Left lobe of liver (tissue), 2 donors: ENCODE data around the gene SLFNL1. TPM values are rescaled to one million over a fixed set of nuclear protein-coding genes. Genes with fewer than 3 reads are reported as not detected.

Experiments
- ATAC-seq: fragments of 200-7000 bp; cut with Tn5 transposase; one replicate; pipeline ENCODE4 v1.9.1; 2020; ENCODE audit warnings: mild to moderate bottlenecking, moderate library complexity
- DNase-seq: peaks from one replicate; pipeline ENCODE4 v3.0.0-alpha.2; 2020; ENCODE audit warnings: low spot score
- total RNA-seq: library from RNA; stranded (reverse); gene quantifications from one replicate; pipeline ENCODE4 v1.2.1, GENCODE V29; 2021
- donor health status: DM: no; HTN: no; CAD: no; lungs with moderate emphysema.
- donor health status: DM: no; HTN: yes; CAD: no.

Gene SLFNL1
- total RNA-seq, 1 donor from 2014 or later, result not detected

DNA sequence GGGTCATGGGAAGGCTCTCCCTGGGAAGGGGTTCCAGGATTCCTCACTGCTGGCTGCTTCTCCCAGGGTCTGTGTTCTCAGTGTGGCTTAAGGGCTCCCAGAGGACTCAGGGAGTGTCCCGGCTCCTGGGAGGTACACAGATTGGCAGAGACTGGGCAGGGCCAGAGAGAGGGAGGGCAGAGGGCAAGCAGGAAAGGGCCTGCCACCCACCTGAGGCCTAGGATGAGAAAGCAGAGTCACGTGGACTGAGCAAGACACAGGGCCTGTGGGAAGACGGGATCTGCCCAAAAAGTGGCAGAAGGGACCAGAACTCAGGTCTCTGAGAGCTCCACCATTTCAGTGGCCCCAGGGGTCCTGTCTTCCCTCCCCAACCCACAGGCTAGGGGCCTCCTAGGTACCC lies 871 bp downstream of the SLFNL1 start:
- ATAC-seq (peak; percentile 7), DNase-seq (no peak)

DNA sequence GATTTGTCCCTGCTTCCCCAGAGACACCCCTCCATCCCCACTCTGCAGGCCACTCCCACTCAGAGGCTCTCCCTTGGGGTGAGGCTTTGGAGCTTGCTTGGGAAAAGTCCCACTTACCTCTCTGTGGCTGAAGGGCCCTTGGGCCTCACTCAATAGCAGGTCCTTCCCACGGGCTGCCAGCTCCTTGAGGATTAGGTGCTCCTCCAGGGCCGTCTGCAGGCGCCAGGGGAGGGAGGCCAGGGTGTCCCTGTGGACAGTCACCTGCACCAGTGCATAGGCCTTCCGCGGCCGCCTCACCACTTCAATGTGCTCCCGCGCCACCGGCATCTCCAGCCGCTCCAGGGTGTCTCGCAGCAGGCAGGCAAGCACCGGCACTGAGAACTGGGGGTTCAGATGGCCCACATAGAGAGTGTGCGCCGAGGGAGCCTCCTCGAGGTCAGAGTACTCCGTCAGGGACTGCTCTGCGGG lies 1.4 kb downstream of the SLFNL1 start:
- ATAC-seq (no peak), DNase-seq (no peak)

- DNase-seq, result no peak
- ATAC-seq, result no peak
Observed at GRCh38 chr1:41019353-41019745, 2.2 kb downstream of the SLFNL1 start.

- no peak for DNase-seq
- ATAC-seq, result peak; percentile 0
Observed at GRCh38 chr1:41018018-41018410, 3.5 kb downstream of the SLFNL1 start.

DNA sequence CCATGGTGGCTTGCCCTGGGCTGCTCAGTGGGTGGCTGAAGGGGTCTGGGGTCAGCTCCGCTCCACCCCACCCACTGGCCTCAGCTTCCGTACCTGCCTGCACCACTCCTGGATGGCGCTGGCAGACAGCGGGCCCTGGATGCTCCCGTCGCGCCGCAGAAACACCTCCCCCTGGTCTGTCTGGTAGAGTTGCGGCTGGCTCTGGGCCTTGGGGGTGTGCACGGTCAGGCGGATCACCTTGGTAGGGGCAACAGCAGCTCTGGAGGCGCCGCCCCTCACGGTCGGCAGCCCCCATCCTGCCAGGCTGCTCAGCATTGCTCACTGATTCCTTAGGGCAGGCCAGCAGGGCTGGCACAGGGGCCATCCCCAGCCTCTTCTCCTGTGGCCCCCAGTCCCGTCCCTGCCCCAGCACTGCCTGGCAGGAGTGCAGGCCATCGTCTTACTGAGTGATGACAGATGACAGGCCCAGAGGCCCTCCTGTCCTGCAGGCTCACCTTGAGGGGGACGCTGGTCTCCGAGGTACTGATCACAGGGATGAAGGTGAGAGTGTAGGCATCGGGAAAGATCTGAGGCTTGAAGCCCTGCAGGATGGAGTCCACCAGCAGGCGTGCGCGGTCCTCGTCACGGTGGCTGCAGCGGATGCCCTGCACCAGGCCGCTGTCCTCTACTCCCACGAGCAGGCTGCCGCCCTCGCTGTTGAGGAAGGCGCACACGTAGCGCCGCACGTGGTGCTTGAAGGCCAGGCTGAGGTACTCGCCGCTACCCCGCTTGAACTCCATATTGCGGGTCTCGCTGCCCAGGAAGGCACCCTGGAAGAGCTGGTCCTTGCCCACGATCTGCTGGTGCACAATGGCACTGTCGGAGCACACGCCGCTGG lies 4.1 kb downstream of the SLFNL1 start:
- DNase-seq (no peak), ATAC-seq (no peak)

- no peak for DNase-seq
- ATAC-seq, result no peak
Observed at GRCh38 chr1:41015897-41016470, 5.5 kb downstream of the SLFNL1 start.

DNA sequence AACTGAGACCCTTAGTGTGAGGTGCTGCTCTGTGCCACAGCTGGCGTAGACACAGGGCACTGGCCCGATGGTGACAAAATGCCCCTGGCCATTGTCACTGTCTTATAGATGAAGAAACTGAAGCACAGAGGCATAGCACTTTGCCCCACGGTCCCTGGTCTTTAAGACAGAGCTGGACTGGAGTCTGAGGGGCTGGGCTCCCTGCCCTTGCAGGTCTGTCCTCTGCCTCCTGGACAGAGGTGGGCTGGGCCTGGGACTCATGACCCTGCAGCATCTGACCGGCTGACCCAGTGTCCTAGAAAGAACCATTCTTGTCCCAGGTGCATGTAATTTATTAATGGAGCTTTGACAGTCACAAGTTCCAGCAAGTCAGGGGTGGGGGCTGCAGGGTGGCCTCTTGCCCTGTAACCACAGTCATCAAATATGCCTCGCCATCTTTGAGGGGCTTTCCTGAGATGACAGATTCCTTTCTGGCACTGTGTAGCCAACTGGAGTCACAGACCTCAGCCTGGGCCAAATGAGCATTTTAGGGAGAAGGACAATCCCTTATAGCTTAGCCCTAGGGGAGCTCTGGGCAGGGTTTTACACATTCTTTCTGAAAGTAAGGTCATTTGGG lies 6.1 kb downstream of the SLFNL1 start:
- ATAC-seq (no peak), DNase-seq (no peak)

DNA sequence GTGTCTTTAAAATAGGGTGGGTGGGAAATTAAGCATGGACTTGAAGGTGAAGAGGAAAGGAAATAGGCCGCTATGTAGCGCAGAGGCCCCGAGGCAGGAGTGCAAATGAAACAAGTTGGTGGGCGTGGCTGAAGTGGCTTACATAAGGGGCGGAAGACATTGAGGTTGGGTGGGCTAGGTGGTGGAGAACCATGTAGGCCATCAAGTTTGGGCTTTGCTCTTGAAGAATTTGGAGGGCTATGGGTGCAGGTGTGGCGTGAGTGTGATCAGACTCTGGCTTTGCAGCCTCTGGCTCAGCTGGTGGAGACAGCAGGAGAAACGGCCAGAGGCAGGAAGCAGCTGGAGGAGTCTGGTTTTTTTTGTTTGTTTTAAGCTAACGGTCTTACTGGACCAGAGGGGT lies 6.7 kb downstream of the SLFNL1 start:
- DNase-seq, result no peak

GRCh38 chr1:41013796-41014195 lies 7.7 kb downstream of the SLFNL1 start:
- no peak for ATAC-seq
- DNase-seq, result no peak

More for the DNA sequence above, 6.7 kb downstream of the SLFNL1 start:
- no peak for ATAC-seq

DNA sequence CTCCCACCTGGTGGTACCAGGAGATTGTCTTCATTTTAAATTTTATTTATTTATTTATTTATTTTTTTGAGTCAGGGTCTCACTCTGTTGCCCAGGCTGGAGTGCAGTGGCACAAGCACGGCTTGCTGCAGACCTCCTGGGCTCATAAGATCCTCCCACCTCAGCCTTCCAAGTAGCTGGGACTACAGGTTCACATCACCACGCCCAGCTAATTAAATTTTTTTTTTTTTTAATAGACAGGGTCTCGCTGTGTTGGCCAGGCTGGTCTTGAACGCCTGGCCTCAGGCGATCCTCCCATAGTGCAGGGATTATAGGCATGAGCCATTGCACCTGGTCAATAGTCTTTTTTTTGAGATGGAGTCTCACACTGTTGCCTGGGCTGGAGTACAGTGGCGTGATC lies 8.5 kb downstream of the SLFNL1 start:
- no peak for DNase-seq
- no peak for ATAC-seq

DNA sequence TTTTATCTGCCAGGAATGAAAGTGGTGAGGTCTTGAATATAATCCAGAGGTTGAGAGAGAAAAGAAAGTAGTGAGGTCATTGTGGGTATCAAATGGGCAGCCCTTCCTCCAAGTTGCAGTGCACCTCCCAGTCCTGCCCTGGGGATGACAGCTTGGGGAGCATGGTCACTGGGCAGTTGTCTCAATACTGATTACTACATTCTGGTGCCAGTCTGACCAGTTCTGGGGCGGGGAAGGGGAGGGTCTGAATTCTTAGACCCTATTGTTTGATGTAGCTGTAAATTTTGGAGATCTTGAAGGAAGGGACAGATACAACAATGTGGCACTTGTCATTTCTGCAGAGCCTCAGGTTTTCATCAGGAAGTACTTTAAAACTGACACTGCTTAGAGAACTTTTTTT lies 11.2 kb downstream of the SLFNL1 start:
- DNase-seq (no peak), ATAC-seq (no peak)

DNA sequence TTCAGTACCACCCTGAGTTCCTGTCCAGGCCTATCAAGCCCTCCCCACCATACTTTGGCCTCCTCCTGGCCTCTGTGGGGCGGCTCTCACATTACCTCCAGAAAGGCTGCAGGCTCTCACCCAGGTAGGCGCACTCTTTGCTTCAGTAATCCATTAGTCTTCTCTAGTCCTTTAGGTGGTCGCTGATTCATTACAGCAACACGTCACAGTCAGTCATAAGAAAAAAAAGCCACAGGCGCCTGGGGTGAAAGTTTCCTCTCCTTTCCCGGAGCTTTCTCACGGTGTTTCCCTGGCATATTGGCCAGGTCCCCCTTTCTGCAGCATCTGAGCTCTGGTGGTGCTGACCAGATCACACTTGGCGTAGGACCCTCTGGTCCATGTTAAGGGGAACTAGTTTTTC lies 12.1 kb downstream of the SLFNL1 start:
- ATAC-seq, result no peak
- DNase-seq, result no peak

- ATAC-seq (no peak), DNase-seq (no peak)
Observed at GRCh38 chr1:41006942-41007865, 14.3 kb downstream of the SLFNL1 start.

GRCh38 chr1:41005876-41006275 lies 15.6 kb downstream of the SLFNL1 start:
- DNase-seq (no peak), ATAC-seq (no peak)

GRCh38 chr1:41003640-41004220 lies 17.8 kb downstream of the SLFNL1 start:
- DNase-seq (peak; percentile 91), ATAC-seq (peak; percentile 93)

- ATAC-seq, result peak; percentile 12
- no peak for DNase-seq
Observed at GRCh38 chr1:41003127-41003639, 18.3 kb downstream of the SLFNL1 start.

GRCh38 chr1:40998668-40999067 lies 22.9 kb downstream of the SLFNL1 start:
- DNase-seq, result no peak
- ATAC-seq, result no peak

GRCh38 chr1:40997096-40997495 lies 24.4 kb downstream of the SLFNL1 start:
- ATAC-seq (no peak), DNase-seq (no peak)

DNA sequence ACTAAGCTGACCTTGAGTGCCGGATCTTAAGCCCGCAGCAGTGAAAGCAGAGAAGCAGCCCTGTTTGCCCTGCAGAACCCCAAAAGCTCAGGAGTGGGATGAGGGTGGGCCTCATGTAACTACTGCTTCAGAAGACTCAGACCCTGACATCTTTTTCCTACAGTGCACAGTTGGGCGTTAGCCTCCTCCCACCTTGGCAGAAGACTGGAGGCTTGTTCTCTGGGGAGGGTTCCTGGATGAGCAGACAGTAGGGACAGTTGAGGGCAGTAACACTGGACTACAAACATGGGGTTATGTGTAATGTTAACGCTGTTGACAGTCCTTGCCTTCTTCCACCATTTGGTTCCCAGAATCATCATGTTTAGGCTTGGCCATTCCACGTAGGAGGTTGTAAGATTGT lies 32.5 kb downstream of the SLFNL1 start:
- DNase-seq, result peak; percentile 68
- peak; percentile 62 for ATAC-seq

DNA sequence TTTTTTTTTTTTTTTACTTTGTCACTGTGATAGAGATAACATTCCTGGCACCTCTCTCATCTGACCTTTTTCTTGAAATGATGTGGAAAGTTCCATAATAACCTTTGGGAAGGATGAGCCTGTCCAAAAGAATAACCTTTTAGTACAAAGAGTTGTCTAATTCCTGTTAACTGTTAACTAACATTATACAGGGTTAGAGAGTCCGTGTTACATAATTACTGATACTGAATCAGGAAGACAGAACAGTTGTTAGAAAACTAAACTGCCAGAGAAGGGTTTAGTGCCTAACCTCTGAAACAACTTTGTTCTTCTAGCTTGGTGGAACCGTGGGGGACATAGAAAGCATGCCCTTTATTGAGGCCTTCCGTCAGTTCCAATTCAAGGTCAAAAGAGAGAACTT lies 33.2 kb downstream of the SLFNL1 start:
- DNase-seq, result no peak
- peak; percentile 40 for ATAC-seq
